ENCODE results near the gene CSNK1G2. TPM values are rescaled to one million over a fixed set of nuclear protein-coding genes. Genes with fewer than 3 reads are reported as not detected.

The CSNK1G2 gene
- total and polyA plus RNA-seq, 2 donors (not counting 1 experiment from before 2014, with no cell fraction given): 154 to 288 TPM

DNA sequence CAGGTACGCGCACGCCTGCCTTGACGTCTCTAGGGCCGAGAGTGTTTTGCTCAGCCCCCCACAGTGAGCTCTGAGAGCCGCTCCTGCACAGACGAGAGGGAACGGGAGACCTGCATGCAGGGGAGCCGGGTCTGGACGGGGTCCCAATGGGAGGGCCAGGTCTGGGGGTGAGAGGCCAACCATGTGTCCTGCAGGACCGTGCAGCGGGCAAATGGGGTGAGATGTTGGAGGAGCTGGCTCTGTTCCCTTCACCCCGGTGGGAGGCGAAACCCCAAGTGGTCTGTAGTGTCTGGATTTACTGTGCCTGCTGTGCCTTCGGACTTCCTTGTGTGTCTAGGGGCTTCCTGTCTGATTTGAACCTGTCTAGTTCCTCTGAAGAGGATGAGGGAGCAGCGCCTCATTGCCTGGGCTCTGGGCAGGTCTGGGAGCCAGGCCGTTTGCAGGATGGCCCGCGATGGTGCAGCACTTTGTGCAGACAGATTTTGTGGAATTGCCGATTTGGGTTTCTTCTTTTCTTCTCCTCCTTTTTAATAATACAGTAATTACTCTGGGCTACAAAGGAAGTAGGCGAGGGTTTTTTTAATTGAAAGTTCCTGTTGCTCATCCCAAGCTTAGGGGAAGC lies 2.1 kb downstream of the CSNK1G2 start:
- no peaks in the 10 kb centered on the region for H3K9me3 ChIP-seq (ENCODE audit: control extremely low read depth in 1 of 3, control insufficient read depth in 2 of 3, insufficient read depth in 1 of 3, low read length in 2 of 3)
- TF ChIP-seq, protein P1, sequence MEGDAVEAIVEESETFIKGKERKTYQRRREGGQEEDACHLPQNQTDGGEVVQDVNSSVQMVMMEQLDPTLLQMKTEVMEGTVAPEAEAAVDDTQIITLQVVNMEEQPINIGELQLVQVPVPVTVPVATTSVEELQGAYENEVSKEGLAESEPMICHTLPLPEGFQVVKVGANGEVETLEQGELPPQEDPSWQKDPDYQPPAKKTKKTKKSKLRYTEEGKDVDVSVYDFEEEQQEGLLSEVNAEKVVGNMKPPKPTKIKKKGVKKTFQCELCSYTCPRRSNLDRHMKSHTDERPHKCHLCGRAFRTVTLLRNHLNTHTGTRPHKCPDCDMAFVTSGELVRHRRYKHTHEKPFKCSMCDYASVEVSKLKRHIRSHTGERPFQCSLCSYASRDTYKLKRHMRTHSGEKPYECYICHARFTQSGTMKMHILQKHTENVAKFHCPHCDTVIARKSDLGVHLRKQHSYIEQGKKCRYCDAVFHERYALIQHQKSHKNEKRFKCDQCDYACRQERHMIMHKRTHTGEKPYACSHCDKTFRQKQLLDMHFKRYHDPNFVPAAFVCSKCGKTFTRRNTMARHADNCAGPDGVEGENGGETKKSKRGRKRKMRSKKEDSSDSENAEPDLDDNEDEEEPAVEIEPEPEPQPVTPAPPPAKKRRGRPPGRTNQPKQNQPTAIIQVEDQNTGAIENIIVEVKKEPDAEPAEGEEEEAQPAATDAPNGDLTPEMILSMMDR (IDR thresholded peaks at IDR 0.05): no peak
- no peak for TF ChIP-seq EZH2 (IDR thresholded peaks at IDR 0.05; ENCODE audit: borderline replicate concordance, insufficient read depth, low read depth, low read length, poor library complexity, severe bottlenecking)
- Mint-ChIP-seq H3K9me3 (ENCODE audit: insufficient read depth) (no peaks in the 10 kb centered on the region), H3K4me1 (peaks cover 39% of the 10 kb centered on the region), H3K27me3 (no peaks in the 10 kb centered on the region), H3K27ac (peak overlapping the region; percentile 98), H3K4me3 (peak overlapping the region; percentile 98)
- H3K36me3 ChIP-seq (replicated peaks in 1 of 2; ENCODE audit: control extremely low read depth in 1 of 2, control insufficient read depth in 1 of 2, extremely low read depth in 1 of 2, insufficient read depth in 2 of 2, low read length in 1 of 2): peaks cover 0 to 7% of the 10 kb centered on the region in 2 experiments
- peaks cover 60% of the 10 kb centered on the region for H4K20me1 ChIP-seq (ENCODE audit: control insufficient read depth, insufficient read depth, low read length, poor library complexity, severe bottlenecking)
- ATAC-seq (ENCODE audit: low read depth): no peak
- POLR2A ChIA-PET: interaction anchor here (0.6 to 2.0 kb wide), 8 partner anchors 13 to 485 kb away, joined by 3 to 15 read pairs (median 6); no protein-coding TSS in a partner anchor
- H3K9ac ChIP-seq (ENCODE audit: low read length): peak overlapping the region; percentile 95
- DNase-seq: no peak
- peak overlapping the region; percentile 14 for H2AFZ ChIP-seq (ENCODE audit: insufficient read depth, low read depth, low read length, poor library complexity, severe bottlenecking)
- intact Hi-C loops (cut with micrococcal nuclease): loop anchor here (1.0 kb wide), 3 partner anchors 67 to 208 kb away; partner anchors contain the start of gene AP3D1
- H3K4me2 ChIP-seq (replicated peaks; ENCODE audit: low read depth, low read length, poor library complexity, severe bottlenecking): peak overlapping the region; percentile 93
- peak overlapping the region; percentile 71 to 94 (median 83) for H3K4me3 ChIP-seq (ENCODE audit: control extremely low read depth in 1 of 5, extremely low read depth in 1 of 5, insufficient read depth in 1 of 5, low read depth in 2 of 5, low read length in 4 of 5)
- peaks cover 31 to 47% of the 10 kb centered on the region in 2 donors for H3K4me1 ChIP-seq (ENCODE audit: control insufficient read depth in 2 of 2, insufficient read depth in 2 of 2, low read length in 2 of 2)
- WGBS (ENCODE audit: insufficient coverage): 0% methylated on average over 16 of the region's 21 CpGs
- peaks cover 67% of the 10 kb centered on the region for H3K79me2 ChIP-seq (ENCODE audit: control insufficient read depth, insufficient read depth, low read length)
- CTCF ChIA-PET: interaction anchor here (0.6 to 1.7 kb wide), 5 partner anchors 10 to 681 kb away, joined by 3 to 7 read pairs (median 5); no protein-coding TSS in a partner anchor
- H3K27ac ChIP-seq (ENCODE audit: low read length in 2 of 2): peak overlapping the region; percentile 90 to 99
- no peaks in the 10 kb centered on the region for H3K27me3 ChIP-seq (replicated peaks in 1 of 4; ENCODE audit: control extremely low read depth in 1 of 4, control insufficient read depth in 3 of 4, insufficient read depth in 4 of 4, low read length in 3 of 4)

DNA sequence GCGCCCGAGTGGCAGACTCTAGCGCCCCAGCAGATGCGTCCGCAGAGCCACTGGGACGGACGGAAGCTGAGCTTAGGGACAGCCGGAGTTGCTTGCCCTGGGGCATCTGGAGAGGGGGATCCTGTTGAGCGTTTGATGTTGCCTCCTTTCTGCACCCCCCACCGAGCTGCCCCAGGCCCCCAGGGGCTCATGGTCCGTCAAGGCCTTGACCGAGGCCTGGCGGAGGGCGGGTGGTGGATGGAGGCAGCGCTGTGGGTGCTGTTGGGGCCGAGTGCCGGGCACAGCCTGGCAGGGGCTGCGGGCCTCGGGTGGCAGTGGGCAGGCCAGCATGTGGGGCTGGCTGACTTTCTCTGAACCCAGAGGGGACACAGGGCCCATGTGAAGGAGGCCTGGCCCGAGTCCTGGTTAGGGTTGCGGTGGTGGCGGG lies 2.7 kb downstream of the CSNK1G2 start:
- Histone ChIP-seq H3K9ac (ENCODE audit: low read length) (peak overlapping the region; percentile 95), H4K20me1 (ENCODE audit: control insufficient read depth, insufficient read depth, low read length, poor library complexity, severe bottlenecking) (peaks cover 67% of the 10 kb centered on the region), H2AFZ (ENCODE audit: insufficient read depth, low read depth, low read length, poor library complexity, severe bottlenecking) (no peak overlapping the region), H3K4me2 (replicated peaks; ENCODE audit: low read depth, low read length, poor library complexity, severe bottlenecking) (peak overlapping the region; percentile 93), H3K36me3 (replicated peaks in 1 of 2; ENCODE audit: control extremely low read depth in 1 of 2, control insufficient read depth in 1 of 2, extremely low read depth in 1 of 2, insufficient read depth in 2 of 2, low read length in 1 of 2) (peaks cover 0 to 10% of the 10 kb centered on the region in 2 experiments), H3K9me3 (ENCODE audit: control extremely low read depth in 1 of 3, control insufficient read depth in 2 of 3, insufficient read depth in 1 of 3, low read length in 2 of 3) (no peaks in the 10 kb centered on the region), H3K4me1 (ENCODE audit: control insufficient read depth in 2 of 2, insufficient read depth in 2 of 2, low read length in 2 of 2) (peaks cover 31 to 47% of the 10 kb centered on the region in 2 donors), H3K27ac (ENCODE audit: low read length in 2 of 2) (peak overlapping the region; percentile 90 to 99), H3K27me3 (replicated peaks in 1 of 4; ENCODE audit: control extremely low read depth in 1 of 4, control insufficient read depth in 3 of 4, insufficient read depth in 4 of 4, low read length in 3 of 4) (no peaks in the 10 kb centered on the region), H3K4me3 (ENCODE audit: control extremely low read depth in 1 of 5, extremely low read depth in 1 of 5, insufficient read depth in 1 of 5, low read depth in 2 of 5, low read length in 4 of 5) (peak overlapping the region in 4 of 5 experiments; percentile 79 to 94 (median 88)), H3K79me2 (ENCODE audit: control insufficient read depth, insufficient read depth, low read length) (peaks cover 74% of the 10 kb centered on the region)
- POLR2A ChIA-PET: interaction anchor here (0.5 kb wide), 1 partner anchor 331 kb away, joined by 10 read pairs; no protein-coding TSS in a partner anchor
- H3K27ac Mint-ChIP-seq: peak overlapping the region; percentile 98
- TF ChIP-seq, protein P1 (IDR thresholded peaks at IDR 0.05): no peak
- TF ChIP-seq EZH2 (IDR thresholded peaks at IDR 0.05; ENCODE audit: borderline replicate concordance, insufficient read depth, low read depth, low read length, poor library complexity, severe bottlenecking): no peak
- no peaks in the 10 kb centered on the region for H3K27me3 Mint-ChIP-seq
- ATAC-seq (ENCODE audit: low read depth) (no peak), DNase-seq (no peak)
- WGBS (ENCODE audit: insufficient coverage): 71% methylated on average over 22 of the region's 22 CpGs
- peaks cover 42% of the 10 kb centered on the region for H3K4me1 Mint-ChIP-seq
- no peaks in the 10 kb centered on the region for H3K9me3 Mint-ChIP-seq (ENCODE audit: insufficient read depth)
- intact Hi-C loops (cut with micrococcal nuclease): no loop called here
- CTCF ChIA-PET: no interaction called here
- H3K4me3 Mint-ChIP-seq: peak overlapping the region; percentile 98
